Measurements from ENCODE around the gene NPAS1.
A peak's percentile ranks its signal among the peaks of the same experiment; 100 is the strongest.

NPAS1 gene

DNA sequence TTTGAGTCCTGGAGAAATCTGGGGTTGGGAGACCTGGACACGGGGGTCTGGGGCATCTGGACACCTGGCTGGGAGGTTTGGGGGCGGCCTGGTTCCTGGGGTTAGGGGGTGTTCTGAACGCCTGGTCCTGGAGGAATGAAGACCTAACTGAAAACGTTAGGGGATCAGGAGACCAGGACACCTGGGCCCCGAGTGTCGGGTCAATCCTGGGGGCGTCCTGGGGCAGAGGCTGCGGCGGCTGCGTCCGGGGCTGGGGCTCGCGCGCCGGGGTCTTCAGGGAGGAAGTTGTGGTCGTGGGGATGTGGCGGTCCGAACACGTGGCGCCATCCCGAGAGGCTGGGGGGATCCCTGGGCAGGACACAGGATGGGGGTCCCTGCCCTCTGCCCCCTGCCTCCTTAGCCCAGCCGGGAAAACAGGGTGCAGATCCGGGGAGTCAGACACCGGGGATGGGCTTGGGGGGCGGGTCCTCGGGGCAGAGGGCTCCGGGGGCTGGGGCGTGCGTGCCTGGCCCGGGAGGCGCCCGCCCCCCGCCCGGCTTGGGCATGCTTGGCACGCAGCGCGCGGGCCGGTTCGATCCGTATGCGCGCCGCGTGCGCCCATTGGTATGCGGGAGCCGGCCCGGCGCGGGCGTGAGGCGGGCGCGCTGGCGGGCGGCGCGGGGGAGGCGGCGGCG is 632 bp downstream of the NPAS1 start:
- DNase-seq, result no peak

DNA sequence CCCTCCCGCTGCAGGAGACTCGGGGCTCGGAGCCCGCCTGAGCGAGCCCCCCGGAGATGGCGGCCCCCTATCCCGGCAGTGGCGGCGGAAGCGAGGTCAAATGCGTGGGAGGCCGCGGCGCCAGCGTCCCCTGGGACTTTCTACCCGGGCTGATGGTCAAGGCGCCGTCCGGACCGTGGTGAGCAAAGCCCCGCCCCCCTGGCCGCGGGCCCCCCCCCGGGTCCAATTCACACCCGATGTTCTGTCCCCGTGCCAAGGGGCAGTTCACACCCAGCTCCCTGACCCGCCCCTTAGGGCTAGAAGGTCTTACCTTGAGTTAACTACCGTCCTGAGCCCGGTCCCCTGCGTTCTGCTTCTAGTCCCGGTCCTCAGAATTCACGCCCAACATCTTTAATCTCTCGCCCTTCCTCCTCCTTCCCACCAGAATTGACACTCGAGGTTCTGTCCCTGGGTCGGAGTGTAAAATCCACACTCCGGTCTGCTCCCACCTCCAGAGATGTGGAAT is 1.4 kb downstream of the NPAS1 start:
- no peak for DNase-seq

DNA sequence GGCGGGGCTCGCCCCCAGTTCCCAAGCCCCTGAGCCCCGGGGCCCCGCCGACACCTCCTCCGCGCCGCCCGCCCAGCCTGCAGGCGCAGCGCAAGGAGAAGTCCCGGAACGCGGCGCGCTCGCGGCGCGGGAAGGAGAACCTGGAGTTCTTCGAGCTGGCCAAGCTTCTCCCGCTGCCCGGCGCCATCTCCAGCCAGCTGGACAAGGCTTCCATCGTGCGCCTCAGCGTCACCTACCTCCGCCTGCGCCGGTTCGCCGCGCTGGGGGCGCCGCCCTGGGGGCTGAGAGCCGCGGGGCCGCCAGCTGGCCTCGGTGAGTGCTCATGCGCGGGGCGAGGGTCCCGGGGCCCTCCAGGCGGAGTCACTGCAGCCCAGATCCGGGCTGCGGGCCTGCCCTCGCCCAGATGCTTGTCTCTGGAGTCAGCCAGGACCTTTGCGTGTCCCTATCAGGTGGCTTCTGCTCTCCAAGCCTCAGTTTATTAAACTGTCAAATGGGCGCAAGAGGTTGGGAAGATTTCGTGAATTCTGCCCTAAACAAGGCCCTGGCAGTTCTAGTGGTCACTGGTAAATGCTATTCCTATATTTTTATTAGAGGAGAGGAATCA is 2.0 kb downstream of the NPAS1 start:
- no peak for DNase-seq

DNA sequence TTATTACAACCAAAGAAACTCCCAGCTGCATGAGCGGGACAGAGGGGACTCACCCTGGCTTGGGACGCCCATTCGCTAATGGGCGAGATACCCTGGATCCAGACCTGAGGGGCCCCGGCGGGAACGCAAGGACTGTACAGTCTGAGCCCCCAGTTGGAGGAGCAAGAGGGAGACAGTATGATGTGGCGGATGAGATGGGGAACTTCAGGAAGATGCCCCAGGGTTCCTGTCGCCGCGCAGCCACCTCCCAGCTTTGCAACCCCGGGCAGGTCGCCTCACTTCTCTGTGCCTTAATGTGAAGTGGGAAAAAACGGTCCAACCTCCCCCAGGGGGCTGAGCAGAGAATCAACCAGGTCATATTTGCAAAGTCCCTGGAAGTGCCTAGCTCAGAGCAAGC is 2.5 kb downstream of the NPAS1 start:
- no peak for DNase-seq

DNA sequence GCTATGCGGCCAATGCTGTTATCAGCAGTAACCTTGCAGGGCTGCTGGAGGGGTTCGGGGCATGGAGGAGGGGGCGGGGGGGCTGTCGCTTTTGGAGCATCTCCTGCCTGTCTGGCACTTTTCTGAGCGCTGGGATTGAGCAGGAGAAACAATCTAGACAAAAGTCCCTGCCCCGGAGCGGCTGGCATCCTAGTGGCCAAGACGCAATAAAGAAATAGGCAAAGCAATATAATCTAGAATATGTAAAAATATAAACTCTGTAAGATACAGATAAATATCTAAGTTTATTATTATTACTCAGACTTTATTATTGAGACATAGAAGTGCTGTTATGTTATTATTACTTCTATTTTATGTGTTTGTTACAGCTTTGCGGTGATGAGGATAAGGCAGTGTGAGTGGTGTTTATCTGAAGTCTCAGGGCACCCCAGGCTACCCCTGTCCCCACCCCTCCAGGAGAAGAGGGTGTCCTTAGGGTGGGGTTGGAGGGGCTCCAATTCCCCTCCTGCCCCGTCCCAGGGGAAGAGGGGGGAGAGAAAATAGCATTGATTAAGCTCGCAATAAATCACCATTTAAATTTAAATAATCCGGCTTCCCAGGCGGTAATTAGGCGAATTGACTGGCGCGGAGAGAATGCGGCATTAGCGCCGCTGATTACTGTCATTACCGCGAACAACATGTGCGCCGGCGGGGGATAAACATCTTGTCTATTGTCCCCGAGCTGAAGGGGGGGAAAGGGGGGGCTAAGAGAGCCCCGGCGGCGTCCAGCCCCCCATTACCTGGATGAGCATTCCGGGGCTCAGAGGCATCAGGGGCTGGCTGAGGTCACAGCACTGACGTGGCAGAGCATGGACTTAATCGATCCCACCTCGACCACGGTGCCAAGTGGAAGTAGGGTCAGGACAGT is 3.2 kb downstream of the NPAS1 start:
- DNase-seq, result no peak

DNA sequence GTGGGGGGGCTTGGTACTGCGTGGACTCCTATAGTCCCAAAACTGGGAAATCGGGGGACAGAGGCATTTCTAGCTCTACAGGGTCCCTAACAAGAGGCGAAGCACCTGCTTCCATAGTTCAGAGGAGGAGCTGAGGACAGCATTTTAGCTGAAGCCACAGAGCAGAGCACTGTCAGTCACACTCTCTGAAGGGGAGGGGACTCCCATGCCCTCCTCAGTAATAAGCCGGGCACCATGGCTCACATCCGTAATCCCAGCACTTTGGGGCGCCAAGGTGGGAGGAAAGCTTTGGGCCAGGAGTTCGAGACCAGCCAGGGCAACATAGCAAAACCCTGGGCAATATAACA is 3.8 kb downstream of the NPAS1 start:
- DNase-seq, result no peak

DNA sequence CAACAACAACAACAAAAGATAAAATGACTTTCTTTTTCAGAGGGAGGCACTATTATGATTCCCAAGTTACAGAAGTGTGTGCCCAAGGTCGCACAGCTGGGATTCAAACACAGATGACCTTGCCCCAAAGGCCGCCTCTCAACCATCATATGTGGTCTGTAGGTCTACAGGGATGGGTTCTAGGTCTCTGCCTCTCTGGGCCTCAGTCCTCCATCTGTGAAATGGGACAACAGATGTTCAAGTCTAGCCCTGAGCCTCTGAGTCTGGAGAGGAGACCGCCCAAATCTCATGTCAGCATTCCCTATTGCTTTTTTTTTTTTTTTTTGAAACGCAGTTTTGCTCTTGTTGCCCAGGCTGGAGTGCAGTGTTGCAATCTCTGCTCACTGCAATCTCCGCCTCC is 4.9 kb downstream of the NPAS1 start:
- no peak for DNase-seq

DNA sequence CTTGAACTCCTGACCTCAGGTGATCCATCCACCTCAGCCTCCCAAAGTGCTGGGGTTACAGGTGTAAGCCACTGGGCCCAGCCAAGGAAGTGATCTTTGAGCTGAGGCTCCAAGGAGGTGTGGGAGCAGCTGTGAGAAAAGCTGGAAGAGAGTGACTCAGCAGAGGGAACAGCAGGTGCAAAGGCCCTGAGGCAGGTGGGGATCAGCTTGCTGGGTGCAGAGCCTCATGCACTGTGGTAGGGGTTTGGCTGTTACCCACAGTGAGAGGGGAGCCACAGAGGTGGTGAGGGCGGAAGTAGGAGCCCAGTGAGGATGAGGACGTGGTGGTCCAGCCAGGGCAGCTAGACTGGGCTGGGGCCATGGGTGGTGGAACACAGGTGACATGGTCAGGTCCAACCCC is 6.5 kb downstream of the NPAS1 start:
- no peak for DNase-seq

DNA sequence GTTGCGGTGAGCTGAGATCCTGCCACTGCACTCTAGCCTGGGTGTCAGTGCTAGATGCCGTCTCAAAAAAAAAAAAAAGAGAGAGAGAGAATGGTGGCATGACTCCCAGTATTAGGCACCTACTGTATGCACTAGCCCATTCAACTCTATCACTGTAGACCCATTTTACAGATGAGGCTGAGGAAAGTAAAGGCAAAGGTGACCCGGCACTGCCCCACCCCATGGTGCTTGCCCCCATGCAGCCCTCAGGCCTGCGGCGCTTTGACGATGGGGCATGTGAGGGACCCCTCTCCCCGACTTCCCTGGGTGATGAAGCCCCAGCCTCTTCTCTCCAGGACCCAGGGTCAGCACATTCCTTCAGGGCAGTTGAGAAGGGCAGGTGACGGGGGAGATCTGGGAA is 7.3 kb downstream of the NPAS1 start:
- DNase-seq, result no peak

DNA sequence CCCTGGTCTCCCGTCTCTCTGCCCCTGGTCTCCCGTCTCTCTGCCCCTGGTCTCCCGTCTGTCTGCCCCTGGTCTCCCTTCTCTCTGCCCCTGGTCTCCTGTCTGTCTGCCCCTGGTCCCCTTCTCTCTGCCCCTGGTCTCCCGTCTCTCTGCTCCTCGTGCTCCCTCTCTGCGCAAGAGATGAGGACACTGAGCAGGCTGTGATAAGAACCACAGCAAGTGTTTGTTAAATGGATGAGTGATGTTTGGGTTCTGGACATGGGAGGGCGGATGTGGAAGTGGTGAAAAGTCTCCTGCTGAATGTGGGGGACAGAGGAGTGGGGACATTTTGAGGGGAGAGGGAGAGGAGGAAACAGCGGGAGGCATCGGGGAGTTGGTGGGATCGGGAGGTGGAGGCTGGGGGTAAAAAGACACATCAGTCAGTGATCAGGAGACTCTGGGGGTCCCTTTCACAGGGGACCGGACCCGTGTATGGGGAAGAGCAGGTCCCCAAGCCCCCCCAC is 8.0 kb downstream of the NPAS1 start:
- DNase-seq, result no peak

DNA sequence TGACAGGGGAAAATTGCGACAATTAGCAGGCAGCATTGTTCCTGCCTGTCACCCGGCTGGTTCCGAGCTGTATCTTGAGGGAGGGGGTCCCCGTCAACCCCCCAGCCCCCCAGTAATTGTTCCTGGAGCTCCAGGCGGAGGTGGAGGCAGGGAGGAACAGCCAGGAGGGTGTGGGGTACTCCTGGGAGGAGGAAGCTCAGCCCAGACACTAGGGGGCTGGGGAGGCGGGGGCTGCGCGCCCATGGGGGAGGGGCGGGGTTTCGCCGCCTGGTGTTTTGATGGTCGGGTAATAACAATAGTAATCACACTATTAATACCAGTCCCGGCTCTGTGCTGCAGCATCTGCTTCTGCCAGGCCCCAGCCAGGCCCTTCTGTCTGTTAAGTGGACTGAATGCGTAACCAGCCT is 8.6 kb downstream of the NPAS1 start:
- no peak for DNase-seq

DNA sequence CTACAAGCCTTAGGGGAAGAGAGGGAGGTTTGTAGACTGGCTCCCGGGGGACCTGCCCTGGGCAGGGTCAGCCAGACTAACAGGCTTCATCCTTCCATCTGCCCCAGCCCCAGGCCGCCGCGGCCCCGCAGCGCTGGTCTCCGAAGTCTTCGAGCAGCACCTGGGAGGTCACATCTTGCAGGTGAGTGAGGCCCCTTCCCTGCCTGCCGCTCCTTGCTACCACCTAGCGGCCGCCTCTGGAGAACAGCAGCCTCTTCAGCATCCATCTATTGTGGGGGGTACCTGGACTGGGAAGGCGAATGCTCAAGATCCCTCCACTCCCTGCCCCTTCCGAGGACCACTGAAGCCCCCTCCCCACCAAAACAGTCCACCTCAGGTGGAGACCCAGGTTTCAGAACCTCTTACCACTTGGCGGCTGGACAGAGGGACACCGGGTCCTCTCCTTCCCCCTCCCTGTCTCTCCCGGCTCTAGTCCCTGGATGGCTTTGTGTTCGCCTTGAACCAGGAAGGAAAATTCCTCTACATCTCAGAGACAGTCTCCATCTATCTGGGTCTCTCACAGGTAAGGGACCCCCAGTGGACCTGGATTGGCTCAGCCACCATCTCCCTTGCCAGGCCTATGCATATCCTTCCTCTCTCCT is 12.7 kb downstream of the NPAS1 start:
- DNase-seq, result no peak

DNA sequence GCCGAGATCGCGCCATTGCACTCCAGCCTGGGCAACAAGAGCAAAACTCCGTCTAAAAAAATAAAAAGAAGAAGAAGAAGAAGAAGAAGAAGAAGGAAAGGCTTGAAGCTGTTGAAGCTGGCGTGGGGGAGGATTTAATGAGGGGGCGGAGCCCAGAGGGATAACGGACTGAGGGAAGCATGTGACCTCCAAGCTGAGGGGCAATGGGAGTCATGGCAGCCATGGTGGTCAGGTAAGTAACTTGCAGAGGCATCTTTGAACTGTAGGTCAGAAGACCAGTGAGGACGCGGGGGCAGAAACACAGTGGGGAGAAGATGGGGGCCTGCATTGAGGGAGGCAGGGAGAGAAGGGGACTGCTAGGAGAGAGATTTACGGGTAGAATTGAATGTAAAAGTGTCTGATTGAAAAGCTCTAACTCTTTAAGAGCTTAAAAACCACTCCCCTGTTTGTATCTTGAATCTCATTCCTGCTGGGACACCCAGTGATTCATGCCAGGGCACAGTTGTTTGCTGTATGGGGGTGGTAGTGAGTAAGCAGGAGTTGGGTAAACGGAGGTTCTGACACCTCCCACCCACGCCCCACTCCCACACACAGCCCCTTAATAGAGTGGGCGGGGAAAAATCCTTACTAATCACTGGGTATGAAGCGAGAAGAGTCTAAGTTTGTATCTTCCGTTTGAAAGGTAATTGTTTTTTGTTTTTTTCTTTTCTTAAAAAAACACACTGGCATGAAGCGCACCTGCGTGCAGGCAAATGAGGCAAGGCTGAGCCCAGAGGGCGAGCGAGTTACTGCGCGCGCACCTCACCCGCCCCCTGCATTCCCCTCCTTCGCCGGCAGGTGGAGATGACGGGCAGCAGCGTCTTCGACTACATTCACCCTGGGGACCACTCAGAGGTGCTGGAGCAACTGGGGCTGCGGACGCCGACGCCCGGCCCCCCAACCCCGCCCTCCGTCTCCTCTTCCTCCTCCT is 15.8 kb downstream of the NPAS1 start:
- DNase-seq, result peak; percentile 53

DNA sequence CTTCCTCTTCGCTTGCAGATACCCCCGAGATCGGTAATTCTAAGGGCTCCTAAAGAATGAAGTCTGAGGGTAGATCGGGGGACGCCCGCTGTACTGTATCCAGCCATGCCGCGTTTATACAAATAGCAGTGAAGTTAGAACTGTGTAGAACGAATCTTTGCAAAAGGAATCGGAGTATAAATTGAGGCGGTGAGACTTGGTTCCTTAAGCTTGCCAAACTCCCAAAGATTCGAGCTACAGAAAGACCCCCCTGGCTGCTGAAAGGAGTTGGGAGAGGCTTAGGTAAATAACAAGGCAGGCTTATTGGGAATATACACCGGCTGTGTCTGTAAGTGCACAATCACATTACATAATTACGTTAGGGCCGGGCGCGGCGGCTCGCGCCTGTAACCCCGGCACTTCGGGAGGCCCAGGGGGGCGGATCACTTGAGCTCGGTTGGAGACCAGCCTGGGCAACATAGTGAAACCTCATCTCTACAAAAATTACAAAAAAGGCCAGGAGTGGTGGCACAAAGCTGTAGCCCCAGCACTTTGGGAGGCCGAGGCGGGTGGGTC is 16.5 kb downstream of the NPAS1 start:
- peak; percentile 19 for DNase-seq

DNA sequence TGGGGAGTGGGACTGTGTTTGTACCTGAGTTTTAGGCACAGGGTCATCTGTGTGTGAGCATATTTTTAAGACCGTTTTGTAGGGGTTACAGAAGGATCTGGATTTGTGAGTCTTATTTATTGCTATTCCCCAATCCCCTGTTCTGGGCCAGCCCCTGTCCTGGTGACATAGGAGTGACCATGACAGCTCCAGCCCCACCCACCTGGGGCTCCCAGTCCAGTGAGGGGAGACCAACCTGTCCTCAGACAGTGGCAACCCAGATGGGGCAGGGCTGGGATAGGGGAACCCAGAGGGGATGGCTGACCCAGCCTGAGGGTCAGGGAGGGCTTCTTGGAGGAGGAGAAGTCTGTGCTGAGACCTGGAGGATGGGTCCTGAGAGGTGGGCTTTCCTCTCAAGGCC is 18.1 kb downstream of the NPAS1 start:
- DNase-seq, result no peak

DNA sequence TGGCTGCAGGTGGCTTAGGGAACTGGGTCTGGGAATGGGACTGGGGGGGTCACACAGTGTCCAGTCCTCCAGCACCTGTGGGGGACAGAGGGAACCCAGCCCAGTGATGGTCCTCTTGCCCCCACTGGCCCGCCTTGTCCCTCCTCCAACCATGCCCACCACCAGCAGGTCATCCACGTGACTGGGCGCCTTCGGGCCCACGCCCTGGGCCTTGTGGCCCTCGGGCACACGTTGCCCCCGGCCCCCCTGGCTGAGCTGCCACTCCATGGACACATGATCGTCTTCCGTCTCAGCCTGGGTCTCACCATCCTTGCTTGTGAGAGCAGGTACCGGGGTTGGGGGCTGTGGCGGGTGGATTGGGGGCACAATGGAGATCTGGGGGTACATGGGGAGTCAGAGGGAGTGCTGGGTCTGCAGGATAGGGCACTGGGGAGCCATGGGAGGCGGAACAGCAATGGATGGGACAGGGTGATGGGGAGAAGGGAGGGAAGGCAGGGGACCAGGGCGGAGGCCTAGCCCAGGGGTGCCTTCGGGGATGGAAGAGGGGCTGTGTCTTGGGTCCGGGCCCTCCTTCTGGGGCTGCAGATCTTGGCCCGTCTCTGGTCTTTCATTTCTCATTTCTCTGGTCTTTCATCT is 19.7 kb downstream of the NPAS1 start:
- no peak for DNase-seq

DNA sequence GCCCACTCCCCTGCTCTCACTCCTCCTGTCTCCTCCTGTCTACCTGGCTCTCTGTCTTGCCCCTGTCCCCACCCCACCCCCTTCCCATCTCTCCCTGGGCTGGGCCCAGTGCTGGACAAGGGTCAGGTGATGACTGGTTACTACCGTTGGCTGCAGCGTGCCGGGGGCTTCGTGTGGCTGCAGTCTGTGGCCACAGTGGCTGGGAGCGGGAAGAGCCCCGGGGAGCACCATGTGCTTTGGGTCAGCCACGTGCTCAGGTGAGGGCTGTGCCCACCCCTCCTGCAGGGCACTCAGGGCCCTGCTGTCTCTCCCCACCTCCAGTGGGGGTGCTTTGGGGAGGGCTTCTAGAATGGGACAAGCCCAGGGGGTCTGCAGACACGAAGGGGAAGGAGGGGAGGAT is 21.2 kb downstream of the NPAS1 start:
- DNase-seq, result no peak

DNA sequence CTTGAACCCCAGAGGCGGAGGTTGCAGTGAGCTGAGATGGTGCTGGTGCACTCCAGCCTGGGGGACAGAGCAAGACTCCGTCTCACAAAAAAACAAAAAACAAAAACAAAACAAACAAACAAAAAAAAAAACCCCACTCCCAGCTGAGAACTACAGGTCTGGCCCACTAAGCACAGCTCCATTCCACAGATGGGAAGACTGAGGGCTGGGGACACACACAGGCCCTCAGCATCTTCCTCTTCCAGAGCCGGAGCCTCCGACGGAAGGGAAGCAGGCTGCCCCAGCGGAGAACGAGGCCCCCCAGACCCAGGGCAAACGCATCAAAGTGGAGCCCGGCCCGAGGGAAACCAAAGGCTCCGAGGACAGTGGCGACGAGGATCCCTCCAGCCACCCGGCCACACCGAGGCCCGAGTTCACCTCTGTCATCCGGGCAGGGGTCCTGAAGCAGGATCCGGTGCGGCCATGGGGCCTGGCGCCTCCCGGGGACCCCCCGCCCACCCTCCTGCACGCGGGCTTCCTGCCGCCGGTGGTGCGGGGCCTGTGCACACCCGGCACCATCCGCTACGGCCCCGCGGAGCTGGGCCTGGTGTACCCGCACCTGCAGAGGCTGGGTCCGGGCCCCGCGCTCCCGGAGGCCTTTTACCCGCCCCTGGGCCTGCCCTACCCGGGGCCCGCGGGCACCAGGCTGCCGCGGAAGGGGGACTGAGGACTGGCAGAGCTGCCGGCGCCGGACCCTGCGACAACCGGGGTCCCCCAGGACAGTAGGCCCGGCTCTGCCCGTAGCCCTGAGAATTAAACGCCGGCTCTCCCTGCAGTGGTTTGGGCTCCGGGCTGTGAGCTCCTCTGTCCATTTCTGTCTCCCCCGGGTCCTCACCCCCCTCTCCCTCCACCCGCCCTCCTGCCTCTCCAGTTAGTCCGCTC is 25.6 kb downstream of the NPAS1 start:
- no peak for DNase-seq

DNA sequence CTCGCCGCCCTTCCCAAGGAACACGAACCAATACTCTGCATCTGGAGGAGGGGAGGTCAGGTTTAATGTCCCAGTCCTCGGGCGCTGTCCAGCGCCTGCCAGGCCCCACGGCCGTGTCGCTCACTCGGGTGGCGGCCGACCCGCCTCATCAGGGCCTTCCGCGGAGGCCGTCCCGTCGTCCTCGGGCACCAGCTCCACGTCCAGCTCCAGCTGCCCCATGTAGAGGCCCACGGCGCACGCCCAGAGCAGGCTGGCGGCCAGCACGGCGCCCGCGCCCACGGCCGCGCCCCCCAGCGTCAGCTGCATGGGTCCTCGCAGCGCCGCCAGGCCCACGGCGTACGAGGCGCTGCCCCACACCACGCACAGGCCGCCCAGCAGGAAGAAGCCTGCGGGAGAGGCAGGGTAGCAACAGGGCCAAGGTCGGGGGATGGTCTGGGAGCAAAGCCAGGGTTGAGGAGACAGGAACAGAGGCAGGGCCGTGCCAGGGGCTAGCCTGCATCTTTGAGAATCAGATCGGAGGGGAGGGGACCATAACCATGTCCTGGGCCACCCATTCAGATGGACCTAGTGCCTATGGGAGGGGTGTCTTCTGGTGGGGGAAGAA is 26.3 kb downstream of the NPAS1 start:
- DNase-seq, result no peak

All from NCI-H1436 treated with DMSO at 0.1 percent for 48 hours (cell line).